HG02938 (cell line): ENCODE data around the gene PCNX4.
"Not testable (repeated sequence)": the region's sequence is repeated elsewhere in the genome, so short reads cannot be mapped to it uniquely, and the experiment has no call there.

Experiments used
- ATAC-seq: cut with Tn5 transposase; IDR thresholded peaks from one replicate; pipeline ENCODE4 v1.9.1; 2021; ENCODE audit warnings: mild to moderate bottlenecking, moderate library complexity; ENCODE audit not compliant: unreplicated experiment

The PCNX4 gene

DNA sequence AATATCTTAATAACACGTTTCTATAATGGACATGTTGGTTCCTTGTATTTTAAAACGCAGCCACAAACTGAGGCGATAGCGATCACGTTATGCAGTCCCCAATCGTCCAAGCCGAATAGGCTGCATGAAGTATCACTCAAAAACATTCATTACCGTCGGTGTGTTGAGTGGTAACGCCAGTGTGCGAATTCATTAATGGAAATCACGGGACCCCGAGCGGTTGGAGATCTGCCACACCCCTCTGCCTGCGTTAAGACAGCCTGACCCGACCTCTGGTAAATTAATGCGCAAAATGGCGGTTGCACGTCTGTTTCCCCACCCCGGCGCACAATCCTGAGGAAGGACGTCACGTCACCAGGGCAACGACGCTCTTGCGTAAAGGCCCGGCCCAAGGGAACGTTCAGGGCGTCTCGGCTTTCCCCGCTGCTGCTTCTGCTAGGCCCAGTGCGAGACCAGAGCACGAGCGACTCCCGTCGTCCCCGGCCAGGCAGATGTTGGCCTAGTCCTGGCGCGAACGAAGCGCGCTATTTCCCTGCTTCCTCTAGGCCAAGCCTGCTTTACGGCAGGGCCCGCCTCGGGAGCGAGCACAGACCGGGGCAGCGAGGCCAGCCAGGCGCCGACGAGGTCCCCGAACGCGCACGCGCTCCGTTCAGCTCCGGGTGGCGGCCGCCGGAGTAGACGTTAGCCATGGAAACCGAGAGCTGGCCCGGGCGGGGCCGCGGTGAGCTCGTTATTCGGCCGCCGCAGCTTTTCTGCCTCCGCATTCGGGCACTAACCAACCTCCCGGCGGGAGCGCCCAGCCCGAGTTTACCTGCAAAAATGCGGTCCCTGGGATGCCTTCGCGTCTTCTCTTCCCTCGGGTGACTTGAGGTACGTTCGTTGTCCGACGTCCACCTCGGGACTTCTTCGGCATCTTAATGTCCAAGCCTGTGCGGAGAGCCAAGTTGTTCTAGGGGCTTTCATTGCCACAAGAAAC, at the start of gene PCNX4:
TSS of gene PCNX4 (plus strand) at position 374 of the 976 bp plus-strand sequence. CDS start 15,716 bp downstream, outside the sequence.
- ATAC-seq = peak; percentile 94

DNA sequence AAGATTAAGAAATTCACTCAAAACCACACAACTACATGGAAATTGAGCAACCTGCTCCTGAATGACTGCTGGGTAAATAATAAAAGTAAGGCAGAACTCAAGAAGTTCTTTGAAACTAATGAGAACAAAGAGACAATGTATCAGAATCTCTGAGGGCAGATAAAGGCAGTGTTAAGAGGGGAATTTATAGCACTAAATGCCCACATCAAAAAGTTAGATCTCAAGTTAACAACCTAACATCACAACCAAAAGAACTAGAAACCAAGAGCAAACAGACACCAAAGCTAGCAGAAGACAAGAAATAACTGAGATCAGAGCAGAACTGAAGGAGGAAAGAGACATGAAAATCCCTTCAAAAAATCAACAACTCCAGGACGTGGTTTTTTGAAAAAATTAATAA, 43.7 kb upstream of the PCNX4 start:
- not testable (repeated sequence) for ATAC-seq

DNA sequence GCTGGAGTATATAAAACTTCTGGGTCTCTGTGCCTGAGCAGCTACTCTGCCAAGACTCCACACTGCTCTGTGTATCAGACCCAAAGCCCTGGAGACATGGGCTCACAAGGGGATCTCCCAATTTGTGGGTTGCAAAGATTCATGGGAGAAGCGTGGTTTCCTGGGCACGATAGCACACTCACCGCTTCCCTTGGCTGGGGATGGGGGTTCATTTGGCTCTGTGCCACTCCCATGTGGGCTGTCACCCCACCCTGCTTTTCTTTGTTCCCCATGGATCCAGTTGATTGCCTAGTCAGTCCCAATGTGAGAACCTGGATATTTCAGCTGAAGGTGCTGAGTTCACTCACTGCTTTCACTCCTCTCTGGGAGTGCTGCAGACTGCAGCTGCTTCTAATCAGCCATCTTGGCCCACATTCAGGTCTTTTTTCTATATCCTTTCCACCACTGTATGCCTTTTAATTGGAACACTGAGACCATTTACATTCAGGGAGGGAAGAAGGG, 40.0 kb upstream of the PCNX4 start:
- ATAC-seq = no peak

- no peak for ATAC-seq
Observed at GRCh38 chr14:60058087-60058486, 33.6 kb upstream of the PCNX4 start.

DNA sequence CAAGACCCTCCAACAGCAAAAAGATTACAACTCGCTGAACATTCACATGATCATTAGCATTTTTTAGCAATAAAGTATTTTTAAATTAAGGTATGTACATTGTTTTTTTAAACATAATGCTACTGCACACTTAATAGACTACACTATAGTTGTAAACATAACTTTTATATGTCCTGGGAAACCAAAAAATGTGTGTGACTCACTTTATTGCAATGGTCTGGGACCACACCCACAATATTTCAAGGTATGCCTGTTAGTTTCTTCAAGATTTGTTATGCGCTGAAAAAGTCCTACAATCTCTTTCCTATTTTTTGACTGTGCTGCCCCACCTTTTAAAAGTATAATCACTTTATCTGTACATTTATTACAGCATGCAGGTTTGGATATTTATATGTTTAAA, 30.4 kb upstream of the PCNX4 start:
- ATAC-seq = no peak

GRCh38 chr14:60064491-60065072, 27.1 kb upstream of the PCNX4 start:
- ATAC-seq = no peak

GRCh38 chr14:60067882-60068281, 23.8 kb upstream of the PCNX4 start:
- ATAC-seq = no peak

DNA sequence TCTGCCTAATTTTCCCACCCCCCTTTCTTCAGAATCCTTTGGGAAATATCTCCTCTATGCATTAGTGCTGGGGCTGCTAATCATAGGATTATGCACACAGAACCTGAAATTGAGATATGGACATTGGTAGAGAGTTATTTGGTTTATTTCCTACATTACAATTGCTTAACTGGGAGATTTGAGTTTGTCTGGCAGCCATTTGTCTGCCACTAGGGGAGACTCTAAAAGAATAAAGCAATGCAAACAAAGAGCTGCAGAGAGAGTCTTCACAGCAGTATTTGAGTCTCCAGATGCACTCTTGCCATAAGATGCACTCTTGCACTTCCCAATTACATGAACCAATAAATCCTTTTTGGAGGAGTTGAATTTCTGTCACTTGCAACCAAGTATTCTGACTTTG, 12.0 kb upstream of the PCNX4 start:
- no peak for ATAC-seq

DNA sequence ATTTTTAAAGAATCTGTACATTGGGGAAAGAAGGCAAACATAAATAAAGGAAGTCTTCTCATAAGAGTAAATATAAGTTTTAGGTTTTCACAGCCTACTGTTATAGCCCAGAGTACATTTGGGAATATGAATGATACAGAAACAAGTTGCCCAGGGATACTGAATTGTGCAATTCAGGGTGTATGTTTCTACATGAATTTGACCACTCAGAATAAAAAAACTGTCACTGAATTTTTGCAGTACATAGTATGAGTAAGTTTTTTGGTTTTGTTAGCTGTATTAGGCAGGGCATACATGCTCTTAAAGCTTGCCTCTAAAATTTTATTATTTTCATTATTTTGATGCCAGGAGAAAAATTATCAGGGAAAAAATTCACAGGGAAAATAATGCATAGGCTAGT, 6.6 kb upstream of the PCNX4 start:
- no peak for ATAC-seq

DNA sequence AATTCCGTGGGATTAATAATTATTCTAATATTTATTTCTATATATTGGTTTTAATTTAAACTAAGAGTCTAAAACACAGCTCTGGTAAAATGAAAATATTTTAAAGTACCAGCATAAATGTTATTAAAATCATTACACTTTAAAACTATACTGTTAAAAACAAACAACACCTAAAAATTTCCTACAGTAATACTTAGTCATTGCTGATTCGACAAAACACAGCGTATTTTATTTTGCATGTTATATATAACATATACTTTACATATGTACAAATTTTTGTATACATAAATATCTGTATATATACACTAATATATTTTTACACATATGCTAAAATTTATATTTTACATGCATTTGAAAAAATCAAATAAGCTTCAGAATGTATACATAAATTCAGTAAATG, 6.0 kb upstream of the PCNX4 start:
- ATAC-seq = no peak

GRCh38 chr14:60087668-60088067, 4.1 kb upstream of the PCNX4 start:
- ATAC-seq = no peak

- ATAC-seq = no peak
Observed at GRCh38 chr14:60089221-60089620, 2.5 kb upstream of the PCNX4 start.

- ATAC-seq = no peak
Observed at GRCh38 chr14:60090864-60091519, 731 bp upstream of the PCNX4 start.

GRCh38 chr14:60092526-60092920, 800 bp downstream of the PCNX4 start:
- ATAC-seq = no peak

- no peak for ATAC-seq
Observed at GRCh38 chr14:60093080-60093479, 1.4 kb downstream of the PCNX4 start.

DNA sequence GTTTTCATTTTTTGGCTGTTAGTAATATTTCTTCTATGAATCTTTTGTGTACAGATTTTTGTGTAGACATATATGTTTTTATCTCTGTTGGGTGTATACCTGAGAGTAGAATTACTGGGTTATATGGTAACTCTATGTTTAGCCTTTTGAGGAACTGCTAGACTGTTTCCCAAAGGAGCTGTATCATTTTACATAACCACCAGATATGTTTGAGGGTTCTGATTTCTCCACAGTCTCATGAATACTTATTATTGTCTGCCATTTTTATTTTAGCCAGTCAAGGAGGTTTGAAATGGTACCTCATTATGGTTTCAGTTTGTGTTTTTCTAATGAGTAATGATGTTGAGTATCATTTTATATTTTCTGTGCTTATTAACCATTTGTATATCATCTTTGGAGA, 1.9 kb downstream of the PCNX4 start:
- ATAC-seq = no peak

DNA sequence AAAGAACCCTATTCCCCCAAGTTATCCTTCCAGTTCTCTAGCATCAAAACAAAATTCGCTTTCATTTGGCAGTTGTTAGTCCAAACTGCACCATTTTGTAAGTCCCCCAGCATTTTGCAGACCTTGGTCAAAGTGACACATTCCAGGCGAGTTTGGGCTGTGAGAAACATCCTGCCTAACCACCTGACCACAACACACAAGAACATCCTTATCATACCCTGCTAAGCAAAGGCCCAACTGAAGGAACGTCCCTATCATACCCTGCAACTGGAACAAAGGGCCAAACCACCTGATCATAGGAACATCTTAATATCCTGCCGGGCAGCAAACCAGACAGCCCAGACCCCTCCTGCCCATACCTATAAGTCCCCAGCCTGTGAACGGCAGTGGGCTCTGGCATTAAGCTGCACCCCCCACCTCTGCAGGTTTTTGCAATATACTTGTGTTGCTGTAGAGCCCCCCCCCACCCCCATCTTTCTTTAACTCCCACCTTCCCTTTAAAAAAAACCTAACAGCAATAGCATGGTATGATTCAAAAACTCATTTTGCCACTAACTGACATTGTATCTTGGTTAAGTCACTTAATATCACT, 2.7 kb downstream of the PCNX4 start:
- ATAC-seq = no peak

DNA sequence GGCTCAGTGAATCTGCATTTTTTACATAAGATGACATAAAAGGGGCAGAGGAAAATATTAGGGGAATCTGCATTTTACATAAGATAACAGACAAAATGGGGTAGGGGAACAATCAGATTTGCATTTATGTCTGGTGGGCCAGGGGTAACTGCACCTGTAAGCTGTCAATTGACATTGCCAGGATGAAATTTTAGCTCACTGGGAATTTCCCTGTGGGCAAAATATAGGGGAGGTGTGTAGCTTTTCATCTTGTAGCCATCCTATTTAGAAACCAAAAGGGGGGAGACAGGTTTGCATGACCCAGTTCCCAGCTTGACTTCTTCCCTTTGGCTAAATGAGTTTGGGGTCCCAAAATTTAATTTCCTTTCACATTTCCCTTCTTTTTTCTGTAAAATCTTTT, 3.5 kb downstream of the PCNX4 start:
- no peak for ATAC-seq

DNA sequence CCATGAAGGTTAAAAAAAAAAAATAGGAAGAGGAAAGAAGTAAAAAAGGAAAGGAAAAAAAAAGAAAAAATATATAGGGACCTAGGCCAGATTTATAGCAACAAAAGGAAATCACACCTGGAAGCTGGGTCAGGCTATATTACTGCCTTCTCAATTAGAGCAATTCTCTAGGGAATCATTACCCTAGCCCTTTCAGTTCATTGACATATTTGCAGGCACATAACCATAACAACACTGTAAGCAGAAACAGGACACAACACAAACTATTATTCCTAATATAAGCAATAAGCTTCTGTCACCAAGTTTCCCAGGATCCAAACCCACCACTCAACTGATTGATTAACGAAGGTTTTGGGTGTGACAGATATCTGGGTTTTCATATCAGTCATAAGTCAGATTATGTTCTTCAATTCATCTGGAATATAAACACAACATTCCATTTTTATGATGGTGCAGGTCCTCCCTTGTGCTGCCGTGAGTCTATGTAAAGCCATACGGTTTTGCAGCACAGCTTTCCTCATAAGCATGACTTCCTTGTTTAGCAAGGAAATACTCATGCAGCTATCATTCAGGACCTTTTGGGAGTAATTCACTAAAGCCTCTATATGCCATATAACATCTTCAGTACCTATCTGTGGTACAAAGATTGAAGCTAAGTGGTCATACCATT, 4.2 kb downstream of the PCNX4 start:
- ATAC-seq = no peak

DNA sequence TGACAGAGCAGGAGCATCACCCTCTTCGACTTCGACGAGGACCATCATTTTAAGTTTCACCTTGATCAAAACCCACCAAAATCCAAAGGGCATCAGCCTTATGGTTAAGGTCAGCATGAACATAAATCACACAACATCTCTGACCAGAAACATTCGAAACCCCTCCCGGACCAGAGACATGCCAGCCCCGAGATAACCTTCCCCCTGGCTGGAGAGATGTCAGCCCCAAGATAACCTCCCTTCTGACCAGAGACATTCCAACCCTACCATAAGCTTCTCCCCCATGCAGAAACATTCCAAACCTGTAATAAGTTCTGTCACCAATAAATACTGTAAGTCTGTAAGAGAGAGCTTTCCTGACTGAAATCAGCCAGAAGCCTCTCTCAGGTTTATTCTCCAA, 6.3 kb downstream of the PCNX4 start:
- no peak for ATAC-seq

DNA sequence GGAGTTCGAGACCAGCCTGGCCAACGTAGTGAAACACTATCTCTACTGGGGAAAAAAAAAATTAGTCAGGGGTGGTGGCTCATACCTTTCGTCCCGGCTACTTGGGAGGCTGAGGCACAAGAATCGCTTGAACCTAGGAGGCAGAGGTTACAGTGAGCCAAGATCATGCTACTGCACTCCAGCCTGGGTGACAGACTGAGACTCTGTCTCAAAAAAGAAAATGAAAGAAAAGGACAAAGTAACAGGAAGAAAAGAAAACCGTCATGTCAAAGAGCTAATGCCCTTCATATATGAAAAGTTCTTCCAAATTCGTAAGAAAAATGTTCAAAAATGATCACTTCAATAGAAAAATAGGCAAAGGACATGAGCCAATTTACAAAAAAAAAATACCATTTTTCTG, 8.1 kb downstream of the PCNX4 start:
- ATAC-seq = not testable (repeated sequence)
